Astrocyte of the spinal cord (primary cell): ENCODE measurements around the gene TNRC6B.

Experiments
- DNase-seq: peaks from one replicate; pipeline ENCODE4 v3.0.0; 2011; ENCODE audit warnings: low read depth, low spot score
- H3K4me3 ChIP-seq: 2 replicates; pipeline ENCODE4 v1.5.1; 2011; ENCODE audit warnings: low read depth, mild to moderate bottlenecking, low read length, moderate library complexity
- in situ Hi-C: cut with HindIII; loops from 2 replicates; pipeline ENCODE4 v1.10.0; 2017; ENCODE audit warnings: low sequenced_read_pairs
- TF ChIP-seq, protein P1 (sequence below): IDR thresholded peaks from 2 replicates; pipeline ENCODE4 v1.5.1; 2012; ENCODE audit warnings: low read depth, mild to moderate bottlenecking, low read length, inconsistent platforms

Gene TNRC6B

DNA sequence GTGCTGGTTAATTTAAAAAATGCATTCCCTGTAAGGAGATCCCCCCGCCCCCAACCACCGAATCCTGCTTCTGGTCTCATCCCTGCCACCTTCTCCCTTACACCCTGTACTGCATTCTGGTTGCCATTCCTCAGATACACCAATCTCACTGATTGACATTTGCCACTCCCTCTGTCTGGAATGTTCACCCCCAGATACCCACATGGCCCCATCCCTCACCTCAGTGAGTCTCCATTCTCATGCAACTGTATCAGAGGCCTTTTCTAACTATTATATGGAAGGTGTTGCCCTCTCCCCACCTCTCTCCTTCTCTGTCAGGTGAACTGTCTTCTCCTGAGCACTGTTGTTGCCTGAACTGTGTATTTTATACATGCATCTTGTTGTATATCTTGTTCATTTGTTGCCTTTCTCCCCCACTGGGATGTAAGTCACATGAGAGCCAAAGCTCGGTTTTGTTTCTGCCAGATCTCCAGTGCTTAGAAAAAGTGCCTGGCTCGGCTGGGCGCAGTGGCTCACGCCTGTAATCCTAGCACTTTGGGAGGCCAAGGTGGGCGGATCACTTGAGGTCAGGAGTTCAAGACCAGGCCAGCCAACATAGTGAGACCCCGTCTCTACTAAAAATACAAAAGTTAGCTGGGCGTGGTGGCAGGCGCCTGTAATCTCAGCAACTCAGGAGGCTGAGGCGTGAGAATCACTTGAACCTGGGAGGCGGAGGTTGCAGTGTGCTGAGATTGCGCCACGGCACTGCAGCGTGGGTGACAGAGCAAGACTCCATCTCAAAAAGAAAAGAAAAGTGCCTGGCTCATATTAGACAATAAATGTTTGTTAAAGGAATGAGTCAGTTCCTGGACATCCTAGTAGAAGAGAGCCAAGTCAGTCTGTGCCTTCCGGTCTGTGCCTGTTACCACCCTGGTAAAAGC is 61.0 kb downstream of the TNRC6B start:
- H3K4me3 ChIP-seq: no peak overlapping the region
- in situ Hi-C loops: no loop called here
- TF ChIP-seq, protein P1, sequence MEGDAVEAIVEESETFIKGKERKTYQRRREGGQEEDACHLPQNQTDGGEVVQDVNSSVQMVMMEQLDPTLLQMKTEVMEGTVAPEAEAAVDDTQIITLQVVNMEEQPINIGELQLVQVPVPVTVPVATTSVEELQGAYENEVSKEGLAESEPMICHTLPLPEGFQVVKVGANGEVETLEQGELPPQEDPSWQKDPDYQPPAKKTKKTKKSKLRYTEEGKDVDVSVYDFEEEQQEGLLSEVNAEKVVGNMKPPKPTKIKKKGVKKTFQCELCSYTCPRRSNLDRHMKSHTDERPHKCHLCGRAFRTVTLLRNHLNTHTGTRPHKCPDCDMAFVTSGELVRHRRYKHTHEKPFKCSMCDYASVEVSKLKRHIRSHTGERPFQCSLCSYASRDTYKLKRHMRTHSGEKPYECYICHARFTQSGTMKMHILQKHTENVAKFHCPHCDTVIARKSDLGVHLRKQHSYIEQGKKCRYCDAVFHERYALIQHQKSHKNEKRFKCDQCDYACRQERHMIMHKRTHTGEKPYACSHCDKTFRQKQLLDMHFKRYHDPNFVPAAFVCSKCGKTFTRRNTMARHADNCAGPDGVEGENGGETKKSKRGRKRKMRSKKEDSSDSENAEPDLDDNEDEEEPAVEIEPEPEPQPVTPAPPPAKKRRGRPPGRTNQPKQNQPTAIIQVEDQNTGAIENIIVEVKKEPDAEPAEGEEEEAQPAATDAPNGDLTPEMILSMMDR: no peak
- DNase-seq: peak; percentile 67

DNA sequence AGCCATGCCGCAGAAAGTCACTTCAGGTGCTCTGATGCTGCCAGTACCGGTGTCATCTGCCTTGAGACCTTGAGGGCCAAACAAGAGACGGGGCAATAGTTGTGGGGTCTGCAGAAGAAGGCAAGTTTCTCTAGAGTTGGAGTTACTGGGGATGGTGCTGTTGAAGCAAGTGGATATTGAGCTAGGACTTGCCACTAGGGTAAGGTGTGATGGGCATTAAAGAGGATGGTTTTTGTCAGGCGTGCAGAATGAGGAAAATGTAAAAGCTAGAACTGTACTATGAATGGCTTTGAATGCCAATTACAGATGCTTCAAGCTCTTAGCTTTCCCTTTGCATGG is 61.6 kb downstream of the TNRC6B start:
- H3K4me3 ChIP-seq: no peak overlapping the region
- DNase-seq: no peak
- in situ Hi-C loops: no loop called here
- TF ChIP-seq, protein P1: no peak

DNA sequence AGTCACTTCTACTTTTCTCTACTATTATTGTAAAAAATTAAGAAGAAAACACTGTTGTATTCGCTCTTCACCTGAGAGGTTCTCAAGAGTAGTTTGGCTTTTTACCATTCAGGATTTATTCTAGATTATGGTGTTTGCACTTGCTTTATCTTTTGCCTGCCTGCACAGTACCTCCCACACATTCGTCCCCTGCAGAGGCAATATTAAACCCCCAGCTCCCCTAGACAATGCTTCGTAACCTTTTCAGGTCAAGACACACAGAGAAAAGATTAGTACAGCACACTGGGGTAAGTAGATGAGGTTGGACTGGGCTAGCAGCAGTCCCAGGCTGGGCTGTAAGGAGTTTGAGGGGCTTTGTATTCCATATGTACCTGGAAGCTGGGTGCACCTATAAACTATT is 62.4 kb downstream of the TNRC6B start:
- TF ChIP-seq, protein P1: no peak
- in situ Hi-C loops: no loop called here
- H3K4me3 ChIP-seq: no peak overlapping the region
- no peak for DNase-seq

DNA sequence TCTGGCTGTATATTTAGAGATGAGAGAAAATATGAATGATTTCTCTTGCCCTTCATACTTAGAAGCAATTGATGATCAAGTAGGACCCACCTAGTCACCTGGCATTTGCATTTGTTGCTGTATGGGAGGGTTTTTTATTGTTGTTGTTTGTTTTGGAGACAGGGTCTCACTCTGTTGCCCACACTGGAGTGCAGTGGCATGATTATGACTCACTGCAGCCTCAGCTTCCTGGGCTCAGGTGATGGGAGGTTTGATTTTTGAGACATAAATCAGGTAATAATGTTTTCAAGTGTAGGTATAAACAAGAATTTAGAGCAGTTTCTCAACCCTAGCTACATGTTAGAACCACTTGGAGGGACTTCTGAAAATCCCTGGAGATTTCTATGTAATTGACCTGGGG is 63.0 kb downstream of the TNRC6B start:
- no peak overlapping the region for H3K4me3 ChIP-seq
- DNase-seq: no peak
- in situ Hi-C loops: no loop called here
- TF ChIP-seq, protein P1: no peak

DNA sequence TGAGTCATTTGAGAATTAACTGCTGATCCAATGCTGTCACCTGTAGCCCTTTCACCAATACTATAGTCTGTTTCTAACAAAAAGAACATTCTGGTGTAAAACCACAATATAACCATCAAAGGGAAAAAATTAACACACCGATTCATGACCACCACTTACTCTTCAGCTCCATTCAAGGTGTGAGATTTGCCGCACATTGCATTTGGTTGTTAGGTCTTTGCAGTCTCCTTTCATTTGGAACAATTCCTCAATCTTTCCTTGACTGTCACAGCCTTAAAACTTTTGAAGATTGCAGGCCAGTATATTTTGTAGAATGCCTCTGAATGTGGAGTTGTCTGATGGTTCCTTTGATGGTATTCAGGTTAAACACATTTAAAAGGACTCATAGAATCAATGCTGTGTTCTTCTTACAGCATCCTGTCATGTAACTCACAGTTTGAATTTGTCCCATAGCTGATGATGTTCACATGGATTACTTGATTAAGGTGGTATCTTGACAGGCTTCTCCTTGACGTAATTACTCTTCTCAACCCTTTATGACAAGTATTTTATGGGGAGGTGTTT is 63.6 kb downstream of the TNRC6B start:
- no peak for DNase-seq
- TF ChIP-seq, protein P1: no peak
- in situ Hi-C loops: no loop called here
- no peak overlapping the region for H3K4me3 ChIP-seq

DNA sequence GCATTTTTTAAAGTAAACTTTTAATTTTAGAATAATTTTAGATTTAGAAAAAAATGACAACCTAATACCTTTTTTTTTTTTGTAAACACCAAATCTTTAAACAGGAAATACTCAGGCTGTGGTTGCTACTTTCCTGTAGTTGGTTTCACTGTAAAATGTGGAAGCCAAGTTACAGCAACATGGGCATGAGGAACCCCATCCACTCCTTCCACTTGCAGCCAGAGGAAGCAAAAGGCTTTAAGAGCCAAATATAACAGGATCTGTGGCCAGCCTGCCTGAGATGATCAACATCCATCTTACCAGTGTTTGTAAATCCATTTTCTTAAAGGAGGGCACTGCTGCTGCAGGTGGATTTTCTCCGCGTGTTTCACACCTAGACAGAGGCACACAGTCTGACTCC is 66.2 kb downstream of the TNRC6B start:
- no peak overlapping the region for H3K4me3 ChIP-seq
- DNase-seq: no peak
- TF ChIP-seq, protein P1: no peak
- in situ Hi-C loops: no loop called here
